RWPE1 (cell line): Measurements from ENCODE around the gene LARP4B.

ENCODE experiments used
- CTCF ChIA-PET: fragments of 350-600 bp; sonication (Branson Sonifier 250); formaldehyde crosslinking; extraction: SDS; loops from one replicate; lab custom pipeline; 2021; lab: Yijun Ruan, JAX
- POLR2A ChIA-PET: fragments of 400-600 bp; formaldehyde crosslinking; extraction: SDS; loops from one replicate; lab custom pipeline; 2020; ENCODE audit warnings: antibody characterized with exemption; ENCODE audit not compliant: low non-redundant PET; lab: Yijun Ruan, JAX
- DNase-seq: peaks from one replicate; pipeline ENCODE4 v3.0.0; 2012; ENCODE audit warnings: low spot score
- H3K27ac ChIP-seq: fragments of 450-650 bp; 2 replicates; pipeline ENCODE4 v1.5.1; 2017
- TF ChIP-seq, protein P1 (sequence below): fragments of 450-650 bp; conservative IDR thresholded peaks from 2 replicates; pipeline ENCODE4 v1.5.1; 2017; ENCODE audit warnings: low read depth, mild to moderate bottlenecking

The LARP4B gene

DNA sequence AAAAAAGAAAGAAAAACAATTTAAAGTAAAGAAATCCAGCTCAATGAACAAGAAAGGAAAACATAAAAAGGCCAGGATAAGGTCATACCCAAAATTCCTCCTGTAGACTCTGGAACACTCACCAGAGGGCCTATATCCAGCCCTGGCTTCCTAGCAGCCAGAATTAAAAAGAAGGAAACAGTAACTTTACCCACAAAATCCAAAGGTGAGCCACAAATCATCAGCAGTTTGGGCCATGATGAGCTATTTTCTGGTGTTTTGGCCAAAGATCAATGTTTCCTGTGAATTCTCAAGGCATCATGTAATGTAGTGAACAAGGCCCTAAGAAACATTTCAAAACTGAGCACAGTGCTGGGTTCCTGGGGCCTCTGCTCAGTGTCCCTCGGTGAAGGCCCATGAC, 87.8 kb downstream of the LARP4B start:
- TF ChIP-seq, protein P1, sequence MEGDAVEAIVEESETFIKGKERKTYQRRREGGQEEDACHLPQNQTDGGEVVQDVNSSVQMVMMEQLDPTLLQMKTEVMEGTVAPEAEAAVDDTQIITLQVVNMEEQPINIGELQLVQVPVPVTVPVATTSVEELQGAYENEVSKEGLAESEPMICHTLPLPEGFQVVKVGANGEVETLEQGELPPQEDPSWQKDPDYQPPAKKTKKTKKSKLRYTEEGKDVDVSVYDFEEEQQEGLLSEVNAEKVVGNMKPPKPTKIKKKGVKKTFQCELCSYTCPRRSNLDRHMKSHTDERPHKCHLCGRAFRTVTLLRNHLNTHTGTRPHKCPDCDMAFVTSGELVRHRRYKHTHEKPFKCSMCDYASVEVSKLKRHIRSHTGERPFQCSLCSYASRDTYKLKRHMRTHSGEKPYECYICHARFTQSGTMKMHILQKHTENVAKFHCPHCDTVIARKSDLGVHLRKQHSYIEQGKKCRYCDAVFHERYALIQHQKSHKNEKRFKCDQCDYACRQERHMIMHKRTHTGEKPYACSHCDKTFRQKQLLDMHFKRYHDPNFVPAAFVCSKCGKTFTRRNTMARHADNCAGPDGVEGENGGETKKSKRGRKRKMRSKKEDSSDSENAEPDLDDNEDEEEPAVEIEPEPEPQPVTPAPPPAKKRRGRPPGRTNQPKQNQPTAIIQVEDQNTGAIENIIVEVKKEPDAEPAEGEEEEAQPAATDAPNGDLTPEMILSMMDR = no peak
- H3K27ac ChIP-seq = no peak overlapping the region
- CTCF ChIA-PET = no interaction called here
- POLR2A ChIA-PET = no interaction called here
- no peak for DNase-seq

DNA sequence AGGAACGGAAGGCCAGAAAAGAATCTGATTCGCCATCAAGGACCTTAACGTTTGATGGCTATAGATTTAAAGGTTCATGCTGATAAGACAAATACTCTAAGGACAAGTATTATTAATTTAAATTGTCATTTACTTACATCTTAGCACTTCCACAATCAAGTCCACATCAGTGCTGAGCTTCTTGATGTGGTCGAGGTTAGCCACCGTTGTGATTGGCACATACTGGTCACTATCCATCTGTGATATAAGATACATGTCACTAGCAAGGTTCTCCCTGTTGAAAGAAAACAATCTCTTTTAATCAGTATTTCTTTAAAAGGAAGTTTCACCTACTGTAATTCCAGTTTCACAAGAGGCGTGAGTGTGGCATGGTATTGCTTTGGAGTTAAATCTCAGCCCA, 88.7 kb downstream of the LARP4B start:
- no peak overlapping the region for H3K27ac ChIP-seq
- no peak for DNase-seq
- POLR2A ChIA-PET = no interaction called here
- CTCF ChIA-PET = no interaction called here
- TF ChIP-seq, protein P1 = no peak

DNA sequence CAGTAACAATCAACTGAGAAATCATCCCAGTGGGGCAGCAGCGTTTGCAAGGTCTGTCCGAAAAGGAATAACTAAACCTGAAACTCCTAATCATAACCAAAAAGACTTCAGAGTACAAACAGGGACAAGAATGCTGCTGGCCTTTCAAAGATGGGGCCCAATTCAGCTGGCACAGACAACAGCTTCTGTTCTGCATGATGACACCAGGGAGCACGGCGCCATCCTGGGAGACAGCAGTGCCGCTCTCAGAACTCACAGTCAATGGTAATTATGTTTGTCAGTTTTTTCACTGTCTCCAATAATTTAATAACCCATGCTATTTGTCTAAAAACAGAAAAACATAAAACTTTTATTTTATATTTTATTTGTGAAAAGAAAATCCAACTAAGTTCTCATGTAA, 90.0 kb downstream of the LARP4B start:
- DNase-seq = no peak
- H3K27ac ChIP-seq = no peak overlapping the region
- TF ChIP-seq, protein P1 = no peak
- ChIA-PET CTCF (no interaction called here), POLR2A (no interaction called here)

DNA sequence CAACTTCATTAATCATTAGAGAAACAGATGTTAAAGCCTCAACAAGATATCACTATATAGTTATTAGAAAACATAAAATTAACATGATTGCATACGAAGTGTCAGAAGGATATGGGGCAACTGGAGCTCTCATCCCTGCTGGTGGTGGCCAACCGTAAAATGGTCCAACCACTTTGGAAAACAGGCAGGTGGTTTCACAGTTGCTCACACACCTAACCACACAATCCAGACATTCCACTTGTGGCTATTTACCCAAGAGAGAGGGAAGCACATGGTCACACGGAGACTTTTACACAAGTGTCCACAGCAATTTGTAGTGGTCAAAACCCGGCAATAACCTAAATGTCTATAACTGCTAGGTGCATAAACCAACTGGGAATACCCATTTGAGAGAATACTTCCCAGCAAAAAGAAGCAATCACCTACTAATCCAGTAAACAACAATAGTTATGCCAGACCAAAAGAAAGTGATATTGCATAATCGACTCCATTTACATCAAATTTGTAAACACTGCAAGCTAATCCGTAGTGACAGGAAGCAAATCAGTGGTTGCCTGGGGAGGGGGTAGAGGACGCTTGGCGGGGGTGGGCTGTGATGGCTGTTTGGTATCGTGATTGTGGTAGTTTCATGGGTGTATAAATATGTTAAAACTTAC, 91.8 kb downstream of the LARP4B start:
- no peak overlapping the region for H3K27ac ChIP-seq
- DNase-seq = no peak
- ChIA-PET POLR2A (no interaction called here), CTCF (no interaction called here)
- TF ChIP-seq, protein P1 = no peak

DNA sequence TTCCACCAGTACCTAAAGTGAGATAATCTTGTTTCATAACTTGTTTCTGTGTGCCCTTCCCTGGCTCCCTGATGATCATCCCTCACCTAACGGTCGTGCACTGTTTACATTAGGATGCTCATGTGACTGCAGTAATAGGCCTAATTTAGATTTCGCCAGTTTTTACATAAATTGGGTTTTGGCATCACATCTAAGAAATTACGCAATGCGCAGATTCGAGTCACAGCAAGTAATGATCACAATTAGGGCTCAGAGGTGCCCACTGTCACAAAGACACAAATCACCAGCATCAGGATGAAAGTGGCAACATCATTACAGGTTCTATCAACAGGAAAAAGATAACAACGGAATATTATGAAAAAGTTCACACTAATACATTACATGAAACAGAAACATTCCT, 94.7 kb downstream of the LARP4B start:
- POLR2A ChIA-PET = no interaction called here
- no peak overlapping the region for H3K27ac ChIP-seq
- CTCF ChIA-PET = no interaction called here
- TF ChIP-seq, protein P1 = no peak
- no peak for DNase-seq

DNA sequence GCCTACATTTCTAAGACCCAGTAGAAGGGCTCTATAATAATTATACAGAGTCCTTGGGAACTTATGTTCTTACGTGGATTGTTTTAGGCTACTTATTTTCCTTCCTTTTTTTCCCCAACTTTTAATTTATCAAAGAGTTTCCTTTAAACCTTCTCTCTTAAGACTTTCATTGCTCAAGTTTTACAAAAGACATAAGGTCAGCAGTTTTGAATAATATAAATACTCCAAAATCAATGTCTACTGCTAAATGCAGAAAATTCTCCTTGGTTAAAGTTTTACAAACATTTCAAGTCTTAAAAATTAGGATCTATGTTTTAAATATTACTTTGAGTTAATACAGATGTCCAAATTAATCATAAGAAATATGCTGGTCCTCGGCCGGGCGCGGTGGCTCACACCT, 97.0 kb downstream of the LARP4B start:
- ChIA-PET POLR2A (no interaction called here), CTCF (no interaction called here)
- TF ChIP-seq, protein P1 = no peak
- no peak overlapping the region for H3K27ac ChIP-seq
- no peak for DNase-seq
